Astrocyte of the spinal cord (primary cell): ENCODE results near the gene DNM3.

Experiments
- DNase-seq: peaks from one replicate; pipeline ENCODE4 v3.0.0; 2011; ENCODE audit warnings: low read depth, low spot score
- H3K4me3 ChIP-seq: 2 replicates; pipeline ENCODE4 v1.5.1; 2011; ENCODE audit warnings: low read depth, mild to moderate bottlenecking, low read length, moderate library complexity
- in situ Hi-C: cut with HindIII; loops from 2 replicates; pipeline ENCODE4 v1.10.0; 2017; ENCODE audit warnings: low sequenced_read_pairs
- TF ChIP-seq, protein P1 (sequence below): IDR thresholded peaks from 2 replicates; pipeline ENCODE4 v1.5.1; 2012; ENCODE audit warnings: low read depth, mild to moderate bottlenecking, low read length, inconsistent platforms

DNM3 gene

DNA sequence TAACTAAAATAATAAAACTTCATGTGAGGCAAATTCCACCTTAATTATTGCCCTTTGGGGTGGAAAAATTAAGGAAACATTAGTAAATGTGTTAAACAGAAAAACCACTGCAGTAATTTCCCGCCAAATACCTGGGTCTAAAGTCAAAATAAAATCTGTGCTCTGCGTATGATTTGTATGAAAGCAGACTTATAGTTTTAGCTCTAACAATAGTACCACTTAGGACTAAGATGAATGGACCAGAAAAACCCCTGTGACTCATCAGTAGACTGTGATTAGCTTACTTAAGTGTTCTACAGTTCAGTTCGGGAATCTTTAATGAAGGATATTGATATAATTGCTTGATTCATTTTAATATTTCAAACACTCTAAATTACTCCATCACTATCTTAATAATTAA, 555.9 kb downstream of the DNM3 start:
- in situ Hi-C loops = no loop called here
- H3K4me3 ChIP-seq = no peak overlapping the region
- TF ChIP-seq, protein P1, sequence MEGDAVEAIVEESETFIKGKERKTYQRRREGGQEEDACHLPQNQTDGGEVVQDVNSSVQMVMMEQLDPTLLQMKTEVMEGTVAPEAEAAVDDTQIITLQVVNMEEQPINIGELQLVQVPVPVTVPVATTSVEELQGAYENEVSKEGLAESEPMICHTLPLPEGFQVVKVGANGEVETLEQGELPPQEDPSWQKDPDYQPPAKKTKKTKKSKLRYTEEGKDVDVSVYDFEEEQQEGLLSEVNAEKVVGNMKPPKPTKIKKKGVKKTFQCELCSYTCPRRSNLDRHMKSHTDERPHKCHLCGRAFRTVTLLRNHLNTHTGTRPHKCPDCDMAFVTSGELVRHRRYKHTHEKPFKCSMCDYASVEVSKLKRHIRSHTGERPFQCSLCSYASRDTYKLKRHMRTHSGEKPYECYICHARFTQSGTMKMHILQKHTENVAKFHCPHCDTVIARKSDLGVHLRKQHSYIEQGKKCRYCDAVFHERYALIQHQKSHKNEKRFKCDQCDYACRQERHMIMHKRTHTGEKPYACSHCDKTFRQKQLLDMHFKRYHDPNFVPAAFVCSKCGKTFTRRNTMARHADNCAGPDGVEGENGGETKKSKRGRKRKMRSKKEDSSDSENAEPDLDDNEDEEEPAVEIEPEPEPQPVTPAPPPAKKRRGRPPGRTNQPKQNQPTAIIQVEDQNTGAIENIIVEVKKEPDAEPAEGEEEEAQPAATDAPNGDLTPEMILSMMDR = no peak
- peak; percentile 62 for DNase-seq

DNA sequence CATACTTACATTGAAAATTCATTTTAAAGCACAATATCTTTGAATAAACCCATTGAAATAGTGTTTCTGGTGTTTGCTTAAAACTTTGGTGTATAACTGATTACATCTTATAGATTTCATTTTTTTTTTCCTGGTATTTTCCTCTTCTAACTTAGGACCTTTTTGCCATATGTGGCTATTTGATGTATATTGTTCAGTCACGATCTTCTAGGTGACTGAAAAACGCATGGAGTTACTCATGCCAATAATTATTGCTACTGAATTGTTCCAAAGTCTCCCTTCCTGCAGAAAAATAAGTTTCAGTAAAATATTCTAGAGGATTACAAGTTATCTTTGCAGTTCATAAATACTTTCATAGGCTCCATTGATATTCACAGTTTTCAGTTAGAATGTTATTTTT, 556.3 kb downstream of the DNM3 start:
- TF ChIP-seq, protein P1 = no peak
- DNase-seq = no peak
- no peak overlapping the region for H3K4me3 ChIP-seq
- in situ Hi-C loops = no loop called here

DNA sequence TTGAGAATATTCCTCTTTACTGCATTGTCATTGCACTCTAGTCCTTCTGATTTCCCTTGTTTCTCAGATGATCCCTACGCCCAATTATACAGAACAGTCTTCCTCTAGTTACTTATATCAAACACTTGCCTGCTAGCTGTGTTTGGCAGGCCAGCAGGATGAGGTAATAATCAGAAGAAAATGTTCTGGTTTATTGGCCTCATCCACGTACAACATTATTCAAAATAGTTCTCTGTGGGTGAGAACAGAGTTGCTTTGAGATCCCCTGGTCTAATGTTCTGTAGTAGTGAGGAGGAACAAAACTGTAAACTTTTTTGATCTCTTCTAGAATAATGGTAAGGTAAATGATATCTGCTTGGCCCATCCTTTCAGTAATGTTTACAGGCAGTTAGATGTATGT, 556.9 kb downstream of the DNM3 start:
- H3K4me3 ChIP-seq = no peak overlapping the region
- peak; percentile 45 for DNase-seq
- TF ChIP-seq, protein P1 = no peak
- in situ Hi-C loops = no loop called here

DNA sequence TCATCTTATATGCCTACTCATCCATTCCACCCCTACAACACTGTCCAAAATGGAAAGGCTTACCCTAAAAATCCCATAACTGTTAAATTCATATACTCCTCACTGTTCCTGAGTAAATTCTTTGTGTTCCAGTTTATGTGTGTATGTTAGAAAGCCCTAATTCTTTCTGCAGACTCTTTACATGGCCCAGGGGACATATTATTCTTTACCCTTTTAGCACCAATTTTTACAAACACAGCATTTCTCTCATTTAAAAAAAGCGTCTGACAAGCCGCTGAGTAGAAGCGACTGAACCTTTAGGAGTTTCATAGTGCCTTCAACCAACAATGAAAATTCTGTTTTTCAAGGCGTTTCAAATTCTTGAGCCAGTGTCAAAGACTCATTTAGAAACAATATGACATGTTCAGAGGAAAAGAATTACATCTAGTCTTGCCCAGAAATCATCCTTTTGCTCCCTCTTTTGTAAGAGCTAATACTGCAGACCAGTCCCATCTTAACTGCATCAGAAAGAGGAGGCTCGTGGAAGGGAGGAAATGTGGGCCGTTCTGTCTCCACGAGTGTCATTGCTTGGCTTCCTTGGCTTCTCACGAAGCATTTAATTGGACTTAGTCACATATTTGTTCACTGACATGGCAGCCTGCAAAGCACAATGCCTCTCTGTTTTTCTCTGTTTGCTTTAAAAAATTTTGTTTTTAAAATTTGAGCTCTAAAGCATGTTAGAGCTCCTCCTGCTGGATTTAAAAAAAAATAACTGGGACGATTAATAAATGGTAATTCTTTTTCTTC, 557.9 kb downstream of the DNM3 start:
- DNase-seq = peak; percentile 95
- H3K4me3 ChIP-seq = no peak overlapping the region
- in situ Hi-C loops = no loop called here
- TF ChIP-seq, protein P1 = peak; percentile 23

DNA sequence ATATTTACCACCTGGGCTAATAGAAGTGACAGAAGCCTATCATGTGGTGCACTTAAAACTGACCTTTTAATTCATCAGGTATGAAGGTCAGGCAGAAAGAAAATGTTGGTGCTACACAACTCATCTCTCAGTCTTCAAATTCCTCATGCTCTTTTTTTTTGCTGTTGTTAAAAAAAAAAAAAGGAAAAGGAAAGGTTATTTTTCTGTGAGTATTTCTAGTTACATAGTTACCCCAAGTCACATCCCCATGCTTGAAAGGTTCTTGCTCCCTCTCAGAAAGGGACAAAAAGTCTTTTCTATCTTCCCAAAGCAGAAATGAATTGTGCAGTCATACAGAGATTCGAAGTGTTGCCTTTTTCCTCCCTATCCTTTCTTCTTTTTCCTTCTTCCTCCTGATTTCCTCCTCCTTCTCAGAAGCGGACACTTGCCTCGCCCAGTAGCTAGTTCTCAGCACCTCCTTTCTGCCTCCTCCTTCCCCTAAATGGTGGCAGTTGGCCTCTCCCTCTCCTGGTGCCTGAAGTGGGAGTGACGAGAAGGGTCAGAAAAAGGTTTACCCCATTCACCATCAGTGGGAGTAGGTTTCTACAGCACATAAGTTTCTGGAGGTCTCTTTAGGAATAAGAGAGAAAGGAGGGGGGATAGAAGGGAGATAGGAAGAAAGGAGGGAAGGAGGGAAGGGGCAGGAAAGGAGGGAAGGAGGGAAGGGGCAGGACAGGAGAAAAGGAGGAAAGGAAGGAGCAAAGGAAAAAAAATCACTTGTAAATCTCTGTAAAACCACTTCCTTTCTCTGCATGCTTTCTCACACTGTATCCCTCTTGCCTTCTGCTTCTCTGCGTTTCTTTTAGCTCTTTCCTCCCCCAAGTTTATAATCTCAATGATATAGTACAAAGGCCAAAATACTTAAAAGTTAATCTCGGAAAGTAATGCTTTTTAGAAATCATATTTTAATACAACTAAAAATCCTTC, 558.7 kb downstream of the DNM3 start:
- no peak for DNase-seq
- no peak overlapping the region for H3K4me3 ChIP-seq
- TF ChIP-seq, protein P1 = no peak
- in situ Hi-C loops = no loop called here

DNA sequence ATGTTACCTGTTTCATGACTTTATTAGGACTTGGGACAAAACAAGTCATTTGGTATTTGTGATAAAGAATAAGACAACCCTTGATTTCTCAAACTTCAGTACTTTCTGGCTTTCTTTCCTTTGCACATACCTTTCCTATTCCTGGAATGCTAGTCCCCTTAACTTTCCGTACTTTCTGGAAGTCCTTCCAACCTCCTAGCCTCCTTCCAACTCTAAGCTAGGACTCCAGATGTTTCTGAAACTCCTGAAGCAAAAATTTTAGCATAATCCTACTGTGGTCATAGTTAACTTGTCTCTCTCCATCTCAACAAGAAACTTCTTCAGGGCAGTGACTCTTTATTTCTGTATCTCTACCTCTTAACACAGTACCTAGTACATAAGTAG, 559.4 kb downstream of the DNM3 start:
- H3K4me3 ChIP-seq = no peak overlapping the region
- DNase-seq = no peak
- TF ChIP-seq, protein P1 = no peak
- in situ Hi-C loops = no loop called here
